ENCODE results near the gene EFNB3.

The EFNB3 gene

DNA sequence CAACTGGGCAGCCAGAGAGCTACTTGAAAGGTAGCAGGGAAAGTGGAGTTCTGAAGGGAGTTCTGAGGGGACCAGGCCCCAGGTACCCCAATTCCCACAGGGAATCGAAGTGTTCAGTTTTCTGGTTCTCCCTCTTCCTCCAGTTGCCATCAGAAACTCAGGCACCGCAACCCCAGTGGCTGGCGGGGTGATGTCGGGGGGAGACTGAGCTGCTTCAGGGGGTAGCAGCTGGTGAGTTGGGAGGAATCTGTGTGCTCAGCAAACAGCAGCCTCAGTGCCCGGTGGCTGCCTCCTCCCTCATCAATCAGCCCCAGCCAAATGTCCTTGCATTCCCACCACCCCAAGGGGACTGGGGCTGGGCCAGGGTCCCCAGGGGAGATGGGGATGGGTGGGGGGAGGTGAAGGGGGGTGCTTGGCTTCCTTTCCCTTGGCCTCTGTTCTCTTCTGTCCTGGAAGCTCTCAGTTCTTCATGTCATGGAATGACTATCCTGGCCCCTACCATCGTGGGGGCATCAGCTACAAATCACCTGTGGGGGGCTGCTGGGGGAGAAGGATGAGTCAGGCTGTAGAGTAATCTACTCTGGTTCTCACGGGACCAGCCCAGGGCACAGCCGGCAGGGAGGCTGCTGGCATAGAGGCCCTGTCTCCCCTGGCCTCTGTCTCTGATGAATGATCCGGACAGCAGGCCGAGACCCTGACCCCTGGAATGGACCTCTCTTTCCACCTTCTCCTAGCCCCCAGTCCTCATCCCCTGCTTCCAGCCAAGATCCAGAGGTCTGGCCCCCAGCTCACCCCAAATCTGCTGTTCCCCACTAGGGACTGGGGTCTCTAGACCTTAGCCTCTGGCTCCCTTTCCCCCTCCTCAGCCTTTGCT, 10.0 kb downstream of the EFNB3 start:
- no peak for DNase-seq
- H3K36me3 Mint-ChIP-seq (ENCODE audit: low read depth), result peaks cover 14% of the 10 kb centered on the region
- TF ChIP-seq, protein P1, sequence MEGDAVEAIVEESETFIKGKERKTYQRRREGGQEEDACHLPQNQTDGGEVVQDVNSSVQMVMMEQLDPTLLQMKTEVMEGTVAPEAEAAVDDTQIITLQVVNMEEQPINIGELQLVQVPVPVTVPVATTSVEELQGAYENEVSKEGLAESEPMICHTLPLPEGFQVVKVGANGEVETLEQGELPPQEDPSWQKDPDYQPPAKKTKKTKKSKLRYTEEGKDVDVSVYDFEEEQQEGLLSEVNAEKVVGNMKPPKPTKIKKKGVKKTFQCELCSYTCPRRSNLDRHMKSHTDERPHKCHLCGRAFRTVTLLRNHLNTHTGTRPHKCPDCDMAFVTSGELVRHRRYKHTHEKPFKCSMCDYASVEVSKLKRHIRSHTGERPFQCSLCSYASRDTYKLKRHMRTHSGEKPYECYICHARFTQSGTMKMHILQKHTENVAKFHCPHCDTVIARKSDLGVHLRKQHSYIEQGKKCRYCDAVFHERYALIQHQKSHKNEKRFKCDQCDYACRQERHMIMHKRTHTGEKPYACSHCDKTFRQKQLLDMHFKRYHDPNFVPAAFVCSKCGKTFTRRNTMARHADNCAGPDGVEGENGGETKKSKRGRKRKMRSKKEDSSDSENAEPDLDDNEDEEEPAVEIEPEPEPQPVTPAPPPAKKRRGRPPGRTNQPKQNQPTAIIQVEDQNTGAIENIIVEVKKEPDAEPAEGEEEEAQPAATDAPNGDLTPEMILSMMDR (IDR thresholded peaks at IDR 0.05), result no peak
- H3K9me3 Mint-ChIP-seq, result no peaks in the 10 kb centered on the region
- peaks cover 56% of the 10 kb centered on the region for H3K27me3 Mint-ChIP-seq (ENCODE audit: low read depth, poor library complexity)
- no peak overlapping the region for H3K27ac Mint-ChIP-seq
- H3K4me1 Mint-ChIP-seq, result peaks cover 78% of the 10 kb centered on the region
- H3K4me3 Mint-ChIP-seq, result peak overlapping the region; percentile 44

DNA sequence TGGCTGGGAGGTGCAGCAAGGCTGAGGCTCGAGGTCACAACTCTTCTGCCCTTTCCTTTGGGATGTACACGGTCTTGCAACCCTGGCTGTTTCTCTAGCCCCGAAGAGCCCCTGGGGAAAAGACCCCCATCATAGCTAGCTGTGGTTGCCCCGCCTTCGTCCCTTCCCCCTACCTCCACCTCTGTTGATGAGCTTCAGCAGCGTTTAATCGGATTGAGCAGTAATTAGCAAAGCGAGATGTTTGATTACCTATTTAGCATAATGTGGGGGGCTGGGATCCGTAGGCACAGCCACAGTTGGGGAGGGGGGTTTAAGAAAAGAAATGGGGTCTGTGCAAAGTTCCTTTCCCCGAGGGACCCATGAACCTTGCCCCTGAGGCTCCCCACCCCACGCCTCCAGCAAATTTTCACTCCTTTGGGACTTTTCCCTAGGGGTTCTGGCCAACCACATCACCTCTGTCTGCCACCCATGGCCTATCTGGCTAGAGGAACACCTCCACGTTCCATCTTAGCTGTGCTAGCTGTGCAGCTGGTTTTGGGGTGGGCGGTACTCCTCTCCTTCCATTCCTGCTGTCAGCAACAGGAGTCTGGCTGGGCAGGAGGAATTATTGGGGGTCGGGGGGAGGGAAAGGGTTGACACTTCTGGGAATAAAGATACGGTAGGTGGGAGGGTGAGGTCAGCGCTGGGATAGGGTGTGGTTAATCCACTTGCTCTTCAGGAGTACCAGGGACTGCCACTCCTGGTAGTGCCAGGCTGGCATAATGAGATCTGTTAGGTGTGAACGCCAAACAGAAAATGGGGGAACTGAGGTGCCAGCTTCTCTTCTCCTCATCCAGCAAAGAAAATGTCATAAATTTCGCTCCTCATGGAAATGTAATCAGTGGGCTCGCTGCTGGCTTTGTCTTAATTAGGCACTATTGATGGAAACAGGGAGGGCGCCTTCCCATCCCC, 11.2 kb downstream of the EFNB3 start:
- Mint-ChIP-seq H3K36me3 (ENCODE audit: low read depth) (peaks cover 2% of the 10 kb centered on the region), H3K4me1 (peaks cover 76% of the 10 kb centered on the region), H3K4me3 (peak overlapping the region; percentile 86), H3K9me3 (no peaks in the 10 kb centered on the region), H3K27me3 (ENCODE audit: low read depth, poor library complexity) (peaks cover 58% of the 10 kb centered on the region), H3K27ac (no peak overlapping the region)
- no peak for DNase-seq
- TF ChIP-seq, protein P1 (IDR thresholded peaks at IDR 0.05), result no peak

DNA sequence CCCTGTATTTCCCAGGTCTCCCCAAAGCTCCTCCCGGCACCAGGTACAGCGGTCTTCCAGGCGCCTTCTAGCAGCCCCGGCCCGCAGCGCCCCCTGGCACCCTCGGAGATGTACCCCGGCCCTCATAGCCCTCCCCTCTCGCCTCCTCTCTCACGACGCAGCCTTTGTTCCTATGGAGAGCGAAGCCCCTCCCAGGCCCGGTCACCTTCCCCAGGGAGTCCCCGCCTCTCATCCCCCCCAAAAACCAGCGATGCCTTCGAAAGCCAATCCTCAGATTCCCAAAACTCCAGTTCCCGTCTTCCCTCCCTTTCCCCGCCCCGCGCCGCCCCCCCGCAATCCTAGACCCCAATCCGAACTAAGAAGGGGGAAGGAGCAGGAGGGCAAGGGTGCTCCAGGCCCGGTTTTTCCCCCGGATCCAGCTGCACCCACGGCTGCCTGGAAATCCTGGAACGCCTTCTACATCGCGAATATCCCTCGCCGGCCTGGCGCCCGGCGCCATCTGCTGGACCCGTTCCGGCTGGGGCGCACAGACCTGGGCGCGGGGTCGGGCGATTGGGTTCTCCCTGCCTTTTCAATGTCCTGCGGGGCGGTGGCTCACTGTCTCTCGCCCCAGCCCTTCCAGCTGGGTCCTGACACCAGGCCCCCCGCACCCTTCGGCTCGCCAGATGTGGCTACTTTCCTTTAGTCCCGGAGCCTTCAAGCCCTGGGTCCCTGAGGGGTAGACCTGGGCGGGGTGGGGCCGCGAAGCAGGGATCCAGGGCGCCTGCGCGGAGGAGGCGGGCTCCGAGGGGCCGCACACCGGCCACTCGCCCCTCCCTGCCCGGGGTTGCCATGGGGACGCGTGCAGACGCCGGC, 12.1 kb downstream of the EFNB3 start, which contains the start of gene DNAH2:
Gene DNAH2 (plus strand): TSS at position 844 of the 855 bp plus-strand sequence. CDS start 1,991 bp downstream, outside the sequence.
- Mint-ChIP-seq H3K27ac (peak within 1 kb of the TSS; percentile 62), H3K9me3 (no peaks in the 10 kb centered on the region), H3K27me3 (ENCODE audit: low read depth, poor library complexity) (peaks cover 53% of the 10 kb centered on the region), H3K36me3 (ENCODE audit: low read depth) (no peaks in the 10 kb centered on the region), H3K4me3 (peak within 1 kb of the TSS; percentile 86), H3K4me1 (peaks cover 74% of the 10 kb centered on the region)
- DNase-seq, result peak; percentile 98
- TF ChIP-seq, protein P1 (IDR thresholded peaks at IDR 0.05), result peak; percentile 36

DNA sequence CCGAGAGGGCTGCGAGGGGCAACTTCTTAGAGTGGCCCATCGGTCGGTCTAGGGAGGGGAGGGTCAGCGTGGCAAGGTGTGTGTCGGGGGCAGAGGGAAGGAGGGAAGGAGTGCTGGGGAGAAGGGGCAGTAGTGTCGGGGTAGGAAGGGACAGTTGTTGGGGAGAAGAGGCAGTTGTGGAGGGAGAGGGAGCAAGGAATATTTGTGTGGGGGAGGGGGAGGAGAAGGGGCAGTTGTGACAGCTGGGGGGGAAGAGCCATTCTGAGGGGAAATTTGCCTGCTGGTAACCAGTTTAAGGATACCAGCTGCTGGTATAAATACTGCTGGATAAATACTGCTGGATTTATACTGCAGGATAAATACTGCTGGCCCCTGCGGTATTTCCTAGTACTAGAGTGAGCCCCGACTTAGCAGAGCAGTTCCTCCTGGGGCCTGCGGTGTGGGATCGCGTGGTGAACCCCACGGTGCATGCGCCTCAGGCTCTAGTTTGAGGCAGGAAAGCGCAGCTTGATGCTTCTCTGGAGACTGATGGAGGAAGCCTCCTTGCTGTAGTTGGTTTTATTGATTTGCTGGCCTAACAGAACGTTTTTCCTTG, 12.9 kb downstream of the EFNB3 start:
- peak overlapping the region; percentile 86 for H3K4me3 Mint-ChIP-seq
- H3K9me3 Mint-ChIP-seq, result no peaks in the 10 kb centered on the region
- TF ChIP-seq, protein P1 (IDR thresholded peaks at IDR 0.05), result no peak
- peaks cover 72% of the 10 kb centered on the region for H3K4me1 Mint-ChIP-seq
- H3K27ac Mint-ChIP-seq, result no peak overlapping the region
- peaks cover 51% of the 10 kb centered on the region for H3K27me3 Mint-ChIP-seq (ENCODE audit: low read depth, poor library complexity)
- no peak for DNase-seq
- no peaks in the 10 kb centered on the region for H3K36me3 Mint-ChIP-seq (ENCODE audit: low read depth)

DNA sequence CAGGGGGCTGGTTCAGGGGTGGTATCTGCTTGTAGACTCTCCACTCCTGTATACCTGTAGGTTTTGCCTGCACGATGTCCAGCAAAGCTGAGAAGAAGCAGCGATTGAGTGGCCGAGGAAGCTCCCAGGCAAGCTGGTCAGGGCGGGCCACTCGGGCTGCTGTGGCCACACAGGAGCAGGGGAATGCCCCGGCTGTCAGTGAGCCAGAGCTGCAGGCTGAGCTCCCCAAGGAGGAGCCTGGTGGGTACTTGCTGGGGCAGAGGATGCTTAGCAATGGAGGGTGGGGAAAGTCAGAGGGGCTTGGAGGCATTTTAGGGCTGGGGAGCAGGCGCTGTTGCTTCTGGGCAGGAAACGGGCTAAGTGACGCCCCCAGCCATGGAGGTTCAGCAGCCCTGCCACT, 14.7 kb downstream of the EFNB3 start:
- Mint-ChIP-seq H3K4me1 (peaks cover 63% of the 10 kb centered on the region), H3K4me3 (no peak overlapping the region), H3K27ac (no peak overlapping the region), H3K27me3 (ENCODE audit: low read depth, poor library complexity) (peaks cover 62% of the 10 kb centered on the region), H3K36me3 (ENCODE audit: low read depth) (no peaks in the 10 kb centered on the region), H3K9me3 (no peaks in the 10 kb centered on the region)
- no peak for DNase-seq
- TF ChIP-seq, protein P1 (IDR thresholded peaks at IDR 0.05), result no peak
